T-helper 22 cell (primary cell): ENCODE results near the gene ZNF526.

Experiments used
- DNase-seq: peaks from one replicate; pipeline ENCODE4 v3.0.0-alpha.2; 2020; ENCODE audit warnings: low read depth

ZNF526 gene

GRCh38 chr19:42219812-42220750 is at the start of gene ZNF526:
TSS of gene ZNF526 (plus strand) at chr19:42220312. CDS start at chr19:42224404, 4,092 bp downstream.
- DNase-seq, result peak; percentile 96

- DNase-seq, result no peak
Observed at GRCh38 chr19:42170715-42171114, 49.4 kb upstream of the ZNF526 start.

GRCh38 chr19:42172261-42172660 is 47.9 kb upstream of the ZNF526 start:
- no peak for DNase-seq

DNA sequence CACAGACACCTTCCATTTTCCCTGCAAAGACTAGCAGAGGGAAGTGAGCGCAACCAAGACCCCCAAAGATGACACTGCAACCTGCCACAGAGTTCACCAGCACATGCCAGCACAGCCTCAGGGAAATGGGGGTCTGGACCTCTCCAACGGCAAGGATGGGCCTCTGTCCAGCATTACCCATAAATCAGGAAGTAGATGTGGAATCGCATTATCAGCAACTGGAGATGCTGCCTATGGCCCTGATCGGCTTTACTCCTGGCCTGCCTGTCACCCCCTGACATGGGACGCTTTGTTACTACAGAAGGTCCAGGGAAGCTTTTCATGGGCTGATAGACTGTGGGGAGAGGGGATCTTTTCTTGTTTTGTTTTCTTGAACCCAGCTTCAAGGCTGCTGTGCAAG is 46.4 kb upstream of the ZNF526 start:
- DNase-seq, result no peak

DNA sequence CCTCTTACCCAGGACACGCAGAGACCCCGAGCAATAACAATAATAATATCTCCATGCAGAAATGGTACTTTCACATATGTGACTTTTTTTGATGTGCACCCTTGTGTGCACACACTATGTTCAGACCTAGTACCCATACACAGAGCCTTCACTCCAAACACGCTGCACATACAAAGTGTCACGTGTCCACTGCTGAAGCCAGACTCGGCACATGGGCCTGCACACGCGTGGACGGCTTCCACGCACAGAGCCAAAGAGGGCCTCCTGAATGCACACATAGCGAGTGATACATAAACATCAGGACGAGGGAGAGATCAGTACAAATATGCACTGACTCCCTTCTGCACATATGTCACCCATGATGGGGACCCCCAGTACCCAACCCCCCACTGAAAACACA is 45.9 kb upstream of the ZNF526 start:
- no peak for DNase-seq

GRCh38 chr19:42174958-42175734 is 45.0 kb upstream of the ZNF526 start:
- no peak for DNase-seq

DNA sequence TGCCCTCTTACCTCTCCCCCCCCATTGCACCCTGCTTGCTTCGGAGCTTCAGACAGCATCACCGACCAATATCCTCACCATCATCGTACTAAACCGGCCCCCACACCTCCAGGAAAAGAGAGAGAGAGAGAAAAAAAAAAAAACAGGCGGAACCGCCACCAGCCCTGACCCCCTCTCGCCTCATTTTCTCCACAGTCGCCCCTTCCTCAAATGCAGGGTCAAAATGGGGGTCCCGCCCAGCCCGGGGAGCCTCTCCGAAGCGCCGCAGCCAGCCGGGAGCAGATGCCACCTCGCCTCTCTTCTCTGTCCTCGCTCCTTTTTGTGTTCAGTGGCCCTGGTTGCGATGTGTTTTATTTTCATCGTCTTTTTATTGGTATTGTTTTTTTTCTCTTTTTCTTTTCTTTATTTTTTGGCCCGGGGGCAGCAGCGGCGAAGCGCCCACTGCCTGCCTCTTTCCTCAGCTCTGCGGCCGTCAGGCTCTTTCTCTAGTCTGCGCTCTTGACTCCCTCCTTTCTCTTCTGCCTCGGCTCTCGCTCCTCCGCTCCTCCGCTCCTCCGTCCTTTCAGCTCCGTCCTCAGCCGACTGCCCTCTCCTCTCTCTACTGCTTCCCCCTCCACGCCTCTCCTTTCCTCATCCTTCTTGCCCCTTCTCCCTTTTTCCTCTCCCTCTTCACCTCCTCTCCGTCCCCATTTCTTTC is 44.0 kb upstream of the ZNF526 start:
- DNase-seq, result no peak

DNA sequence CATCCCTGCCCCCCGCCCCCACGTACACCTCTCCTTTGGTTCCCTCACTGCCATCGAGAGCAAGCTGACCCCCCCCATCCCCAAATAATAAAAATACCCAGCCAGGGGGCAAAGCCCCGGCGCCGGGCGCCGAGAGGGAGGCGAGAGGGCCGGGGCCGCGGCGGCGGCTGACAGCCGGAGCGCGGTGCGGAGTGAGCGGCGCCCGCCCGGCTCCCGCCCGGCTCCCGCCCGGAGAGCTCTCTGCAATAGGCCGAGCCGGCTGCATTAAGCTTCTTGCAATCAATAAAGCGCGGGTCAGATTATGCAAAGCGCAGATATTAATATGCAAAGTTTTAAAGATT is 43.5 kb upstream of the ZNF526 start:
- DNase-seq, result no peak

DNA sequence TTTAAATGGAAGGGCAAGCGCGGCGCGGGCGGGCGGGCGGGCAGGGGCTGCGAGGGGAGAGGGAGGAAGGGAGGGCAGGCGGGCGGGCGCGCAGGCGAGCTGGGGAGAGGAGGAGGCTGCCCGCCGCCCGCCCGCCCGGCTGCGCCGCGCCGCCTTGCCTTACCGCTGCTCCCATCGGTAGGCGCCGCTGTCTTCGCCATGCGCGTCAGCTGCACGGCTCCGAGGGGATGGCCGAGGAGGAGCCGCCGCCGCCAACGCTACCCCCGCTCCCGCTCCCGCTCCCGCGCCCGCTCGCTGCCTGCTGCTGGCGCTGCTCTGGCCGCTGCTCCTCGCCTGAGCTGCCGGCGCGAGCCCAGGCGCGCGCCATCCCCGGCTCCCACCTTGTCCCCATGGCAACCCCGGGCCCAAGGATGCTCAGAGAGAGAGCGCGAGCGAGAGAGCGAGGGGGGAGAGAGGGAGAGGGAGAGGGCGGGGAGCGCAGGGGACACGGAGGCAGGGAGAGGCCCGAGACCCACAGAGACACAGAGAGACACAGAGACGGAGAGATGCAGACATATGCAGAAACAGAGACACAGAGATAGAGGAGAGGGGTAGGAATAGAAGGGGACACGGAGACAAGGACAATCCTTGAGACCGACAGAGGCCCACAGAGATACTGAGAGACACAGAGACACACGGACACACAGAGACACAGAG is 43.0 kb upstream of the ZNF526 start:
- peak; percentile 65 for DNase-seq

DNA sequence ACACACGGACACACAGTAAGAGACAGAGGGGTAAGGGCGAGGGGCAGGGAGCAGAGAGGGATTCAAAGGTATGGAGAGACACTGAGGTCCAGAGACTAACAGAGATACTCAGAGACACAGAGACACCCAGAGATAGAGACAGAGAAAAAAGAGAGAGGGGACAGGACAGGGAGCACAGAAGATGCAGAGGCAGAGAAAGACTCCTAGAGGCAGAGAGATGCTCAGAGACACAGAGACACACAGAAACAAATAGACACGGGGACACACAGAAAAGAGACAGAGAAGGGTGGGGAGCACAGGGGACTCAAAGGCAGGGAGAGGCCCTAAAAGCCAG is 42.5 kb upstream of the ZNF526 start:
- no peak for DNase-seq

GRCh38 chr19:42178791-42179674 is 41.1 kb upstream of the ZNF526 start:
- DNase-seq, result no peak

DNA sequence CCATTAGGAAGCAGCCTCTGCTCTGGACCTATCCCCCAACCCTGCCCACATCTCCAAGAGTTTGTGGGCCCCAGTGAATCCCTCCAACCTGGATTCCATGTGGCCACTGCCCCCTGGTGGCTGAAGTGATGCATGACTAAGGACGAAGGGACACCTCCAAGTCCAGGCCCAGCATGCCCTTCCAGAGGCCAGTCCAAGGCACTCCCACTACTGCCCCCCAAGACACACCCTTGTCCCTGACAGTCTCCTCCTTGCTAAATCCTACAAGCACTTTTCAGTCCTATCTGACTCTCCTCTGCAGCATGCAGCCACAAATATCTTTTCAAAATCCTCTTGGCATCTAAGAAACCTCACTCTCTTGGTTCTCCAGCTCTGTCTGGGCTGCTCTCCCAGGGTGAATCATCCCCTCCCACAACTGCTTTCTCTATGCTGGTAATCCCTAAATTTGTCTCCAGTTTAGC is 35.7 kb upstream of the ZNF526 start:
- DNase-seq, result peak; percentile 40

DNA sequence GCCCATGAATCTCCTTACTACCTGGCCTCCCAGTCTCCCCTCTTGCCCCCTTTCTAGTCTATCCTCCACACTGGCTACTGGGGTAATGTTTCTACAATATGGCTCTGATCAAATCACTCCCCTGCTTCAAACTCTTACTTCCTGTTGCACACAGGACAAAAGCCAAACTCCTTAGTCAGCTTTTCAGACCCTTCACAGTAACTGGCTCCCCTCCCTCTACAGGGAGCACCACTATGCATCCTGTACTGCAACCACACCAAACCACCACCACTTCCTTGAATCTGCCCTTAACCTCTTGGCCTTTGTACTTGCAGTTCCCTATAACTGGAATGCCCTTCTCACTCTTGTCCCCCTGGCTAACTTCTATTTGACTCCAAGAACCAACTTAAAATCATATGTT is 34.8 kb upstream of the ZNF526 start:
- DNase-seq, result no peak

DNA sequence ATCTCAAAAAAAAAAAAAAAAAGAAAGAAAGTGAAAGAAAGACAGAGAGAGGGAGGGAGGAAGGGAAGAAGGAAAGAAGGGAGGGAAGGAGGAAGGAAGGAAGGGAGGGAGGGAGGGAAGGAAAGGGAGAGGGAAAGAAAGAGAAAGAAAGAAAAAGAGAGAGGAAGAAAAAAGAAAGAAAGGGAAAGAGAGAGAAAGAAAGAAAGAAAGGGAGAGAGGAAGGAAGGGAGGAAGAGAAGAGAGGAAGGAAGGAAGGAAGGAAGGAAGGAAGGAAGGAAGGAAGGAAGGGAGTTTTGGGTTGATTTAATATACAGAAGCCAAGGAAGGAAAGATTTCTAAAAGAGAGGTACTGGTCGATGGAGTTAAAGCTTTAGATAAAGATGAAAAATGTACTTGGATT is 31.4 kb upstream of the ZNF526 start:
- DNase-seq, result no peak

DNA sequence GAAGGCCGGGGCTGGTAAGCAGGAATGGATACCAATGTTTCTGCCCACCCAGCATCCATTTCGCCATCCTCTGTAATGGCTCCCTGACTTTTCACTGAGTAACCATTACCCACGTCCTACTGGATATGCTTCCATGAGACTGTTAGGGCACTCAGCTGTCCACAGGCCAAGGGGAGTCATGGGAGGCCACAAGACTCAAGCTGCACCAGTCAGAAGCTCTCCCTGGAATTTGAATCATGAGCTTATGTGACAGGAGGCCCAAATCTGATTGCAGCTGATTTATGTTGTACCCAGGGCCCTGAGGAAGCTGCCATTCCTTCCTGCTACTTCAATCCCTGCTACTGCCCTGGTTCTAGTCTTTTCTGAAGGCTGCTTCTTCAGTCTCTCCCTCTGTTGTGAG is 31.0 kb upstream of the ZNF526 start:
- no peak for DNase-seq

DNA sequence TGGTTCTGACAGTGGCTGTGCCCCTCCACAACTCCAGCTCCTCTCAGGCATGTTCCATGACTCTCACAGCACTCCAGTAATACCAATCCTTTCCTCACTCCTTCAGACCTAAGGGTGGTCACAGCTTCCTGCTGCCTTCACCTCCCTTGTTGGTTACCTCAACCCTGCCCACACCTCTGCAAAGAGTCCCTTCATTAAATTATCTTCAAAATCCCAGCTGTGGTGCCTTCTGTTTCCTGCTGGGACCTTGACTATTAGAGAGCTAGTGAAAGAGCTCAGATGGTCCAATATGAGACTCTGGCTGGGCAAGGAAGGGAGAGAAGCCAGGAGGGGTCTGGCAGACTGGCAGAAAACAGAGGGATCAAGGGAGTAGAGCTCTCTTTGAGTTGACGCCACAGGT is 28.8 kb upstream of the ZNF526 start:
- DNase-seq, result no peak

GRCh38 chr19:42191855-42192254 is 28.3 kb upstream of the ZNF526 start:
- DNase-seq, result no peak

DNA sequence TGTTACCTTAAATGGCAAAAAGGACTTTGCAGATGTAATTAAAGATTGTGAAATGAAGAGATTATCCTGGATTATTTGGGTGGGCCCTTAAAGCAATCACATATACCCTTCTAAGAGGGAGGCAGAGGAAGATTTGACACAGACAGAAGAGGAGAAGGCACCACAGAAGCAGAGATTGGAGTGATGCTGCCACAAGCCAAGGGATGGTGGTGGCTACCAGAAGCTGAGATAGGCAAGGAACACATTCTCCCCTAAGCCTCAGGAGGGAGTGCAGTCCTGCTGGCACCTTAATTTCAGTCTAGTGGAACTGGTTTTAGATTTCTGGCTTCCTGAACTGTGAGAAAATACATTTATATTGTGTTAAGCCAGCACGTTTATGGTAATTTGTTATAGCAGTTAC is 26.8 kb upstream of the ZNF526 start:
- no peak for DNase-seq

- DNase-seq, result no peak
Observed at GRCh38 chr19:42193706-42194105, 26.4 kb upstream of the ZNF526 start.

DNA sequence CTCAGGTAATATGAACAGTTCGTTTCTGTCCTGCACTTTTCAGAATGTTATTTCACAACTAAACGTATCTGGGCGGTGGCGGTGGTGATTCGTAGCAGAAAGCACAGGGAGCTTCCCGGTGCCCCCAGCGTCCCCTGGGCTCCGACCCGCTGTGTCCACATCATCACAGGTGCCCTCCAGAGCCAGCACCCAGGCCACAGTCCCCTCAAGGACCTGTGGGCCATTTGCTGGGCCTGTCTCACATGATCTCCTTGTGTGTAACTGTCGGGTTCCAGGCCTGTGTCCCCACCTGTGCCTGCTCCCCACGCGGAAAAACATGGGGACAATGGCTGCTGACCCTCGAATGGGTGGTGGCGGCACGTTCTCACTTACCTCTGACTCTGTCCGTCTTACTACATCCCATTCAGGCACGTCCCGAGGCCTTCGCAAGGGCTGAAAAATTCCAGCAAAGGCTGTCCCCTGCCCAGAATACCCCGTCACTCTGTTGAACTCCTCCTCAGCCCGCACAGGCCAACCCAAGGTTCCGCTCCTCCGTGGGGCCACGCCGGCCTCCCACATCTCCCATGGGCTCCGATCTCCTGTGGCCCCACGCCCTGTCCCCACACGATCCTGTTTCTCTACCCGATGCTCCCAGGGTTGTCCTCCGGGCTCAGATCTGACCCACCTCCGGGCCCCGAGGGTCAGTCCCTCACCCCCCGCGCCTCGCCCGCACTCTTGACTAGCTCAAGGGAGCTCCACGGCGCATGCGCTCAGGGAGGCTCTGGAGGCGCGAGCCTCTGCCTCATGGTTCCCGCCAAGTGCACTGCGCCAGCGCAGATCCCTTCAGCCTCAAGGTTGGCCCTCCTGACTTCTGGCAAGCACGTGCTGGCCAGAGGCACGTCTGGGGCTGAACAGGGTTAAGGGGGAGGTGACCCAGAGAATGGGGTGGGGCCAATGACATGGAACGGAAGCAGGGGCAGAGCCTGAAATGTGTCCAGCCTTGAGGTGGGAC is 23.8 kb upstream of the ZNF526 start:
- DNase-seq, result no peak
